GM13977 (cell line): ENCODE results near the gene DNAJC15.

ENCODE experiments used
- DNase-seq: peaks from one replicate; pipeline ENCODE4 v3.0.0; 2012; ENCODE audit warnings: low spot score
- CTCF ChIP-seq: IDR thresholded peaks from 2 replicates; pipeline ENCODE4 v1.5.1; 2012; ENCODE audit warnings: mild to moderate bottlenecking, control low read depth; ENCODE audit not compliant: insufficient read depth; ENCODE audit errors: extremely low read depth, missing control alignments
- in situ Hi-C: fragments of 300-500 bp; cut with MboI; formaldehyde crosslinking; loops from one replicate; pipeline ENCODE4 v1.12.0; 2022; ENCODE audit warnings: low sequenced_read_pairs, low pct_unique_long_range_greater_than_20kb, mixed read lengths, inconsistent platforms; ENCODE audit not compliant: unreplicated experiment

Gene DNAJC15

DNA sequence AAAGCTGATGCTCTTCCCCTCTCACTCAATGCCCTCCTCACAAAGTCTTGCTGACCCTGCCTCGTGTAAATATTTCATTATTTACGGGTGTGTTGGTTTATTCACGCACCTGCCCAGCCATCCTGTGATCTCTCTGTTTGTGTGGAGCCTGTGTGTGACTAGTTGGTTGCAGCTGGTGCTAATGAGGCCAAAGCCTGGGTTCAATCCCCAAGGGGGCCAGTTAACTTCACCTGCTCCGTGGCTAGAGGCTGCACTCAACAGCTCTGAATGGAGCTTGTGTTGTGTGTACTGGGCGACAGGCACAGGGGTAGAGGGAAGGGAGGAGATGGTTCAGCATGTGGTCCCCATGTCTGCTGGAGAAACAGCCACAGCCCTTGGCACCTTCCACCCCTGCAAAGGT is 109.5 kb downstream of the DNAJC15 start:
- no peak for DNase-seq
- TF ChIP-seq CTCF = no peak
- in situ Hi-C loops = no loop called here

DNA sequence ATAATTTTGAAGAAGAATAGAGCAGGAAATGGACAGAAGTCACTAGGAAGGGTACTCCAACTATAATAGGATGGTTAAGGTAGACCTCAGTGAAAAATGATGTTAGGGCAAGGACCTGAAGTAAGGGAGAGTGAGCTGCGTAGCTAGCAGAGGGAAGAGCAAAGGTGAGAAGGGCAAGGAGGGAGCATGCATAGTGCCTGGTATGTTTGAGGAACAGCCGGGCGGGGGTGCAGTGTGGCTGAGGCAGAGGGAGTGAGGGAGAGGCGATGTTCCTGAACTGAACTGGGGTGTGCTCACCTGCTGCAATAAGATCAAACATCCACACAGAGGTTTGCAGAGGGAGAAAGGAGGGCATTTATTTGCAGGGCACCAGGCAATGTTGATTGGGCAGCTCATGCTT is 110.4 kb downstream of the DNAJC15 start:
- in situ Hi-C loops = no loop called here
- TF ChIP-seq CTCF = no peak
- no peak for DNase-seq

DNA sequence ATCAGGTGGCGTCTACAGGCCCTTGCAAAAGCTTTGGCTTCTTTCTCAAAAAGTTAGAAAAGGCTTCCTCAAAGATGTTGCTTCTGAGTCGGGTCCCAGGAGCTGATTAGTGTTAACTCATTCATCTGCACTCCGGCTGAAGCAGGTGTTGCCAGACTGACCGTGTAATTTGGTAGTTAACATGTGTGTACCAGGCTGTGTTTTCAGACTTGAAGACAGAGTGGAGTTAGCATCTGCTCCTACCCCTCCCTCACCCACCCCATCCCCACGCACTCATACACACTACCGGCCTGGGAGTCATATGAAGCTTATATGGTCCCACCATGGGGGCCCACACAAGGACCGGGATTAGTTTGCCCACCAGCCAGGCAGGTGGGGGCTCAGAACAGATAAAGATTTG is 111.5 kb downstream of the DNAJC15 start:
- TF ChIP-seq CTCF = no peak
- no peak for DNase-seq
- in situ Hi-C loops = no loop called here

- DNase-seq = no peak
- TF ChIP-seq CTCF = no peak
- in situ Hi-C loops = no loop called here
These were observed 112.1 kb downstream of the DNAJC15 start for GRCh38 chr13:43135516-43135915.

- no peak for DNase-seq
- no peak for TF ChIP-seq CTCF
- in situ Hi-C loops = no loop called here
These were observed 113.7 kb downstream of the DNAJC15 start for GRCh38 chr13:43136920-43137575.

DNA sequence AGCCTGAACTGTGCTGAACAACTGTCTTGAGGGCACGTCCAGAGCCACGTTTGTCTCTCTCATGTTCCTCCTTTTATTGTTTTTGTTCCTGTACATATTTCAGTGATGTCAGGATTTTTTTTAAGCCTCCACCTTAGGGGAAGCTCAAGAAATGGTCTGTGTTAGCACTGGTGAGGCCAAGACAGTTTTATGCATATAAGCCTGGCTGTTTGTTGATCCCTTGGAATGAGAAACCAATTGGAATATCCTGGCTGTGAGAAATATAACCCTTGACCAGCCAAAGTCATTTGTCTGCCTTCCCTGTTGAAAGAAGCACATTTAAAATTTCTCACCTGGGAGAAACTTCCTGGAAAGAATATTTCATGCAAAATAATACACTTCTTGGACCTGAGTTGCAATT is 115.8 kb downstream of the DNAJC15 start:
- in situ Hi-C loops = no loop called here
- TF ChIP-seq CTCF = no peak
- no peak for DNase-seq

- in situ Hi-C loops = no loop called here
- TF ChIP-seq CTCF = no peak
- no peak for DNase-seq
These were observed 116.5 kb downstream of the DNAJC15 start for GRCh38 chr13:43139921-43140320.
